Heart right ventricle (tissue), 16 donors: ENCODE data around the gene USP12. TPM values are rescaled to one million over a fixed set of nuclear protein-coding genes. Genes with fewer than 3 reads are reported as not detected.

Experiments used
- ATAC-seq, 8 donors: fragments of 200-7000 bp; cut with Tn5 transposase; one replicate each; pipeline ENCODE4 v1.9.1; 2020; ENCODE audit warnings: mild to moderate bottlenecking in 8 of 8, moderate library complexity in 8 of 8, moderate number of reproducible peaks in 1 of 8
- DNase-seq, 2 donors: peaks; one replicate each; pipeline ENCODE4 v3.0.0-alpha.2; 2020
- H3K27ac ChIP-seq, 10 donors: fragments of 200-600 bp; sonication (generic) in 2 of 10; one replicate each; pipeline versions ENCODE4 v1.5.0 to v1.8.0; 2020 to 2022; ENCODE audit warnings: mild to moderate bottlenecking in 3 of 10
- H3K27me3 ChIP-seq, 7 donors: fragments of 200-600 bp; one replicate each; pipeline ENCODE4 v1.8.0; 2021 to 2022; ENCODE audit warnings: mild to moderate bottlenecking in 2 of 7
- H3K36me3 ChIP-seq, 9 donors: fragments of 200-600 bp; sonication (generic) in 1 of 9; one replicate each; pipeline versions ENCODE4 v1.5.0 to v1.8.0; 2020 to 2022; ENCODE audit warnings: mild to moderate bottlenecking in 2 of 9
- H3K4me1 ChIP-seq, 9 donors: fragments of 200-600 bp; sonication (generic) in 1 of 9; one replicate each; pipeline versions ENCODE4 v1.5.0 to v1.8.0; 2020 to 2022; ENCODE audit warnings: mild to moderate bottlenecking in 4 of 9
- H3K4me3 ChIP-seq, 10 donors: fragments of 200-600 bp; sonication (generic) in 2 of 10; one replicate each; pipeline versions ENCODE4 v1.5.0 to v1.8.0; 2020 to 2022; ENCODE audit warnings: mild to moderate bottlenecking in 7 of 10, moderate library complexity in 2 of 10
- H3K9me3 ChIP-seq, 11 donors: fragments of 200-600 bp in 10 of 11; sonication (generic) in 2 of 11; one replicate each; pipeline versions ENCODE4 v1.5.0 to v1.8.0; 2013 to 2022; ENCODE audit warnings: mild to moderate bottlenecking in 2 of 11, control low read depth in 1 of 11, moderate library complexity in 1 of 11
- CTCF ChIP-seq, 9 donors: fragments of 200-600 bp; sonication (generic) in 2 of 9; IDR thresholded peaks; one replicate each; pipeline versions ENCODE4 v1.5.0 to v1.8.0; 2021 to 2022; ENCODE audit warnings: antibody characterized with exemption in 9 of 9, mild to moderate bottlenecking in 5 of 9, moderate library complexity in 1 of 9
- WGBS, 2 donors: extraction: QIAGEN DNeasy Blood & Tissue Kit; methylation state at CpG; one replicate each; pipeline ENCODE4 v1.1.7; 2013; ENCODE audit warnings: inconsistent platforms in 1 of 2; 5-methylcytosine and 5-hydroxymethylcytosine counted together
- intact Hi-C, 10 donors: fragments of 100-400 bp; cut with DNase I; formaldehyde crosslinking; loops; one replicate each; pipeline versions ENCODE4 v1.11.1 to v1.14.2; 2022
- polyA plus RNA-seq, 2 donors: library from polyadenylated mRNA; stranded (reverse); fragments of 200-250 nt; gene quantifications; one replicate each; pipeline ENCODE4 v1.2.3, GENCODE V29; 2013
- total RNA-seq, 10 donors: library from RNA; stranded (reverse); fragmentation: NEBNext Ultra II Directional in 3 of 10; extraction: Animal tissue kit (Norgen Biotek cat#: 25700) in 3 of 10; gene quantifications; one replicate each; pipeline versions ENCODE4 v1.2.1 to v1.2.4, GENCODE V29; 2021 to 2023
- donor health status: Arrhythmogenic right ventricular cardiomyopathy.
- donor health status: ischemic (EF 13 %, LVEDD 7.1; RV severe dilation, severe dysfunction).
- donor health status: healthy with polysubstance abuse.
- donor health status: DM: no; HTN: yes; CAD: no.
- donor health status: DM: no; HTN: no; CAD: no.
- donor health status: ischemic (EF 25% LVEDD 6.9; RV normal size, moderate dysfunction).
- donor health status: ischemic (EF 25% LVEDD 5.7; RV mildly dilated, moderate dysfunction).
- donor health status: healthy.
- donor health status: DM: yes; HTN: yes; CAD: no.
- donor health status: Ischemic cardiomyopathy.
- donor health status: ischemic (EF 35%, LVEDD 5.7; RV mildly dilated, moderate dysfunction).
- donor health status: nonischemic (EF 11% LVEDD 7.7; RV severe dilation, severe dysfunction).
- donor health status: DM: yes; HTN: yes; CAD: no.
- donor health status: PGD.
- donor health status: ischemic (EF 29% LVEDD 5.4; RV normal size, mild dysfunction).
- donor health status: nonischemic (EF 23%, LVEDD 6.1; RV moderate dilation, normal function).

USP12 gene
- total and polyA plus RNA-seq, 12 donors = 4.3 to 22.9 (median 19.0) TPM

- no peak for TF ChIP-seq CTCF (IDR thresholded peaks at IDR 0.05)
- Histone ChIP-seq H3K4me1 (no peaks in the 10 kb centered on the region), H3K27me3 (peaks cover 0 to 4% (median 0%) of the 10 kb centered on the region in 7 donors), H3K4me3 (no peak overlapping the region), H3K9me3 (peaks cover 0 to 6% (median 0%) of the 10 kb centered on the region in 11 donors), H3K36me3 (no peaks in the 10 kb centered on the region), H3K27ac (no peak overlapping the region)
- DNase-seq = no peak
- ATAC-seq = no peak
- 89 to 90% methylated on average over 3 of the region's 3 CpGs for WGBS, 2 donors
- intact Hi-C loops = no loop called here
Observed at GRCh38 chr13:27199211-27199610, 27.6 kb upstream of the USP12 start.

DNA sequence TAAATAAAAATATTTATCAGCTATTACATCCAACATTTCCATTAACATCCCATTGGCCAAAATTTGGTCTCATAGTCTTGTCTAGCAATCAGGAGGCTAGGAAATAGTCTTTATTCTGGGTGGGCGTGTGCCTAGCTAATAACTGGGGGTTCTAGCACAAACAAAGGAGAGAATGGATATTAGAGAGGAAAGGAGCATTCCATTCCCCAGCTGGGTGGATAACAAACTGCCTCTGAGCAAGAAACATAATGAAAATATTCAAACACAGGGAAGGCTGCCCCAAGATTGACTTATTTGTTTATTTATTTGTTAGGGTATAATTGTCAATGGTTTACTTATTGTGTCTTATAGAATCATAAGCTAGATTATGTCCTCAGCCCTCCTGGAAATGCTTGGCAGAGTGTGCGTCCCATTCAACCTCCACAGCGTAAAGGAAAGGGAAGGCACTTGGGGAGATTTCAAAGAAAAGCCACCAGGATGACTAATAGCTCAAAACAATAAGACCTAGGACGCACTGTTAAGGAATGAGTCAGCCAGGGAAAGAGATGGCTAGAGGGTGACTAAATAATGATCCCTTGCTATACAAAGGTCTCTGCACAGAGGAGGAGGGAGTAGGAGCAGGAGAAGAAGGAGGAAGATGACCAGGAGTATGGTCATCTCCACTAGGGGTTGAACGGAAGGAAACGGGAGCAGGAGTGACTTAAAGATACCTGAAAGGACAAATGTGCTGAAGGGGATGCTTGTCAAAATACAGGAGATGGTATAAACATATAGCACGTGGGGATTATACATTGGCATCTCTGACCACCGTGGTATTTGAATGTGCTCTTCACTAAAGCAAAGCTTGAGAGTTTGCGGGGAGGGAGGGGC, 23.5 kb upstream of the USP12 start:
- no peak for DNase-seq
- Histone ChIP-seq H3K27me3 (peaks cover 0 to 4% (median 0%) of the 10 kb centered on the region in 7 donors), H3K4me3 (no peak overlapping the region), H3K9me3 (peaks cover 0 to 6% (median 0%) of the 10 kb centered on the region in 11 donors), H3K27ac (peak overlapping the region in 4 of 10 donors; percentile 30 to 58 (median 39)), H3K36me3 (no peaks in the 10 kb centered on the region), H3K4me1 (peaks cover 0 to 4% (median 0%) of the 10 kb centered on the region in 9 donors)
- TF ChIP-seq CTCF (IDR thresholded peaks at IDR 0.05) = no peak
- ATAC-seq = peak in 6 of 8 donors; percentile 75 to 88 (median 80)
- 59 to 69% methylated on average over 9 of the region's 9 CpGs for WGBS, 2 donors
- intact Hi-C loops = no loop called here

DNA sequence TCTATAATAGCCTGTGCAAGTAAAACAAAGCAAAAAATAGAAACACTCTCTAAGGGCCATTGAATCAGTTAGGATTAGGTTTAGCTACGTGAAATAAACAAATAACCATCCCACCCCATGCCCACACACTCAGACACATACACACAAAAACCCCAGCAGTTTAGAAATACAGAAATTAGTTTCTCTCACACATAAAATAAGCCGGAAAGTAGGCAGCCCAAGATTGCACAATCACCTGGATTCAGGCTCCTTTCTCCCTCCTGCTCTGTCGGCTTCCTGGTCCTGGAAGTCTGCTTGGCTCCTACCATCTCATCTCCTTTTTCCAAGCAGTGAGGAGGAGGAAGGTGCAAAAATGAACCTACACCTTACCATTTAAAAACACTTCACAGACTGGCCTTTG, 22.6 kb upstream of the USP12 start:
- no peak for TF ChIP-seq CTCF (IDR thresholded peaks at IDR 0.05)
- H3K4me1 ChIP-seq = peaks cover 0 to 4% (median 0%) of the 10 kb centered on the region in 9 donors
- peaks cover 0 to 6% (median 0%) of the 10 kb centered on the region in 11 donors for H3K9me3 ChIP-seq
- intact Hi-C loops = no loop called here
- H3K27ac ChIP-seq = no peak overlapping the region
- peaks cover 0 to 4% (median 0%) of the 10 kb centered on the region in 7 donors for H3K27me3 ChIP-seq
- DNase-seq (no peak), ATAC-seq (no peak)
- WGBS, 2 donors = 87 to 92% methylated on average over 3 of the region's 3 CpGs
- no peak overlapping the region for H3K4me3 ChIP-seq
- H3K36me3 ChIP-seq = no peaks in the 10 kb centered on the region

DNA sequence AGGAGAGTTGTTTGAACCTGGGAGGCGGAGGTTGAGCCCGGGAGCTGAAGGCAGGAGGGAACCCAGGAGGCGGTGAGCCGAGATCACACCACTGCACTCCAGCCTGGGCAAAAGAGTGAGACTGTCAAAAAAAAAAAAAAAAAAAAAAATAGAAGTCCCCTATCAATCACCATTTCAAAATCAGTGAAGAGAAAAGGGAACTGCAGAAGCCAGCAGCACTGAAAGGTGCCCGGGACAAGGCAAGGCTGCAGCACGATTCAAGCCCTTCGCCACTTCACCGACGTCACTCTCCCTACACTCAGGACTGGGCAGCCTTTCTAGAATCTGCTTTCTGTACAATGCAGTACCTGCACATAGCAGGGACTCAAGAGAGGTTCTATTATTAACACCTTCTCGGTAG, 21.9 kb upstream of the USP12 start:
- Histone ChIP-seq H3K4me3 (no peak overlapping the region), H3K4me1 (peaks cover 0 to 4% (median 0%) of the 10 kb centered on the region in 9 donors), H3K36me3 (no peaks in the 10 kb centered on the region), H3K27me3 (peaks cover 0 to 4% (median 0%) of the 10 kb centered on the region in 7 donors), H3K9me3 (peaks cover 0 to 6% (median 0%) of the 10 kb centered on the region in 11 donors), H3K27ac (no peak overlapping the region)
- no peak for ATAC-seq
- no peak for TF ChIP-seq CTCF (IDR thresholded peaks at IDR 0.05)
- intact Hi-C loops = no loop called here
- 86 to 88% methylated on average over 10 of the region's 10 CpGs for WGBS, 2 donors
- no peak for DNase-seq
